GM12878 (cell line): Measurements from ENCODE around the gene GSTA1. TPM values are rescaled to one million over a fixed set of nuclear protein-coding genes. Genes with fewer than 3 reads are reported as not detected.
"Not testable (repeated sequence)": the region's sequence is repeated elsewhere in the genome, so short reads cannot be mapped to it uniquely, and the experiment has no call there.

Source experiments
- ATAC-seq: fragments of 200-7000 bp; cut with Tn5 transposase; 3 replicates; pipeline ENCODE4 v1.9.1; 2020; ENCODE audit warnings: mild to moderate bottlenecking, moderate library complexity
- BruUV-seq: library from RNA; stranded (reverse); fragments of 400-500 nt; replicated peaks from 2 replicates; lab custom pipeline; 2021; lab: Mats Ljungman, UMichigan
- CTCF ChIA-PET: fragments of 300-600 bp; sonication (Branson Sonifier 250); formaldehyde crosslinking; extraction: SDS; loops from one replicate; lab custom pipeline; 2021; ENCODE audit warnings: inconsistent platforms; lab: Yijun Ruan, JAX
- POLR2A ChIA-PET: fragments of 350-600 bp; formaldehyde crosslinking; extraction: SDS; loops from one replicate; lab custom pipeline; 2021; ENCODE audit warnings: inconsistent platforms; lab: Charles Lee
- RAD21 ChIA-PET: fragments of 300-600 bp; sonication (Branson Sonifier 250); formaldehyde crosslinking; loops from one replicate; lab custom pipeline; 2023; ENCODE audit warnings: antibody characterized with exemption; ENCODE audit not compliant: unreplicated experiment; lab: Charles Lee
- SMC1A ChIA-PET: fragments of 300-600 bp; sonication (Branson Sonifier 250); formaldehyde crosslinking; loops from one replicate; lab custom pipeline; 2023; ENCODE audit not compliant: unreplicated experiment, uncharacterized antibody; lab: Charles Lee
- DNase-seq: peaks from one replicate; pipeline ENCODE4 v3.0.0-alpha.2; 2011; ENCODE audit warnings: low read depth, low spot score
- FAIRE-seq: peaks from 3 replicates; lab custom pipeline; 2011; peaks lifted over from hg19 to GRCh38; lab: Jason Lieb, UNC
- H2AFZ ChIP-seq: 2 replicates; pipeline ENCODE4 v1.6.0; 2011; ENCODE audit warnings: low read depth, low read length, control low read depth; ENCODE audit not compliant: control insufficient read depth
- H3K27ac ChIP-seq: 2 replicates; pipeline ENCODE4 v1.5.1; 2011; ENCODE audit warnings: control low read depth; ENCODE audit not compliant: control insufficient read depth, insufficient read depth
- H3K27me3 ChIP-seq, 2 experiments: replicated peaks in 1 of 2; 2 replicates each; pipeline versions ENCODE4 v1.6.0 to v1.6.1; 2011; ENCODE audit warnings: low read length in 1 of 2; ENCODE audit not compliant: control insufficient read depth in 2 of 2, insufficient read depth in 2 of 2
- H3K36me3 ChIP-seq, 2 experiments: 2 replicates each; pipeline ENCODE4 v1.5.1; 2011; ENCODE audit warnings: low read length in 1 of 2; ENCODE audit not compliant: control insufficient read depth in 2 of 2, insufficient read depth in 2 of 2
- H3K4me1 ChIP-seq: 2 replicates; pipeline ENCODE4 v1.6.1; 2011; ENCODE audit warnings: mild to moderate bottlenecking, low read length, moderate library complexity, mixed read lengths; ENCODE audit not compliant: control insufficient read depth, insufficient read depth
- H3K4me2 ChIP-seq: 2 replicates; pipeline ENCODE4 v1.6.0; 2011; ENCODE audit warnings: control low read depth; ENCODE audit not compliant: control insufficient read depth, insufficient read depth
- H3K4me3 ChIP-seq: fragments of 200-600 bp; sonication (generic); 2 replicates; pipeline ENCODE4 v1.5.1; 2016
- H3K79me2 ChIP-seq: 2 replicates; pipeline ENCODE4 v1.6.0; 2011; ENCODE audit warnings: low read length; ENCODE audit not compliant: control insufficient read depth, insufficient read depth
- H3K9ac ChIP-seq: 2 replicates; pipeline ENCODE4 v1.8.0; 2011; ENCODE audit warnings: low read length, control low read depth, mixed read lengths; ENCODE audit not compliant: control insufficient read depth, insufficient read depth
- H3K9me3 ChIP-seq: replicated peaks from 3 replicates; pipeline ENCODE4 v1.5.1; 2011; ENCODE audit warnings: mild to moderate bottlenecking, low read length; ENCODE audit not compliant: control insufficient read depth, insufficient read depth
- H4K20me1 ChIP-seq: 2 replicates; pipeline ENCODE4 v1.6.0; 2011; ENCODE audit not compliant: control insufficient read depth, insufficient read depth
- BHLHE40 ChIP-seq, 2 experiments: fragments of 450-650 bp in 1 of 2; IDR thresholded peaks; 2 replicates each; pipeline ENCODE4 v1.6.1; 2011 to 2017; ENCODE audit warnings: low read depth in 2 of 2, borderline replicate concordance in 1 of 2, improper control_type of control experiment in 1 of 2, low read length in 1 of 2, mild to moderate bottlenecking in 1 of 2
- CTCF ChIP-seq, 3 experiments: IDR thresholded peaks in 2 of 3; conservative IDR thresholded peaks in 1 of 3; 2 replicates each; pipeline ENCODE4 v1.5.1; 2011; ENCODE audit warnings: low read depth in 3 of 3, low read length in 3 of 3, mild to moderate bottlenecking in 3 of 3, control low read depth in 2 of 3, moderate library complexity in 2 of 3, inconsistent platforms in 1 of 3, mixed read lengths in 1 of 3; ENCODE audit not compliant: control insufficient read depth in 2 of 3, insufficient read depth in 1 of 3; ENCODE audit errors: extremely low read depth in 1 of 3
- DPF2 ChIP-seq: fragments of 450-650 bp; IDR thresholded peaks from 2 replicates; pipeline ENCODE4 v1.6.1; 2017; ENCODE audit warnings: mild to moderate bottlenecking
- NFIC ChIP-seq: IDR thresholded peaks from 2 replicates; pipeline ENCODE4 v1.6.1; 2012; ENCODE audit warnings: low read depth, mild to moderate bottlenecking, inconsistent platforms, low read length, moderate library complexity
- POLR2A ChIP-seq: IDR thresholded peaks from 2 replicates; pipeline ENCODE4 v1.6.1; 2011; ENCODE audit warnings: low read depth, mild to moderate bottlenecking, low read length
- RAD21 ChIP-seq: IDR thresholded peaks from 2 replicates; pipeline ENCODE4 v1.6.1; 2011; ENCODE audit warnings: mild to moderate bottlenecking, low read depth, low read length, moderate library complexity; ENCODE audit not compliant: insufficient read depth
- YY1 ChIP-seq: IDR thresholded peaks from 2 replicates; pipeline ENCODE4 v1.6.1; 2011; ENCODE audit warnings: low read depth, mild to moderate bottlenecking, low read length
- WGBS: methylation state at CpG from one replicate; pipeline ENCODE4 v1.1.6; 2016; ENCODE audit warnings: low lambda C conversion rate; ENCODE audit not compliant: insufficient replicate concordance, insufficient coverage; ENCODE audit errors: missing lambda C conversion rate; 5-methylcytosine and 5-hydroxymethylcytosine counted together
- in situ Hi-C: fragments of 300-500 bp; cut with MboI; formaldehyde crosslinking; loops from 9 replicates; pipeline ENCODE4 v1.14.3; 2018; ENCODE audit warnings: mixed read lengths
- intact Hi-C: fragments of 100-400 bp; cut with micrococcal nuclease; formaldehyde crosslinking; loops from one replicate; pipeline ENCODE4 v1.14.2; 2022; ENCODE audit not compliant: unreplicated experiment
- polyA plus RNA-seq, 11 experiments: library from polyadenylated mRNA; depleted of rRNA in 4 of 11; unstranded in 6 of 11; stranded (reverse) in 5 of 11; fragments of >200 nt; fragmentation: Nextera tagmentation in 4 of 11; fragmentation: Illumina TruSeq in 1 of 11; extraction: Ambion mirVana in 4 of 11; extraction: Trizol in 1 of 11; gene quantifications; 1 replicate in 1 of 11; 2 replicates in 10 of 11; pipeline versions ENCODE4 v1.2.1 to v1.2.3, GENCODE V29; 2011 to 2016; ENCODE audit warnings: inconsistent platforms in 2 of 11, missing spikeins in 2 of 11, low read depth in 1 of 11
- total RNA-seq, 4 experiments: library from RNA; depleted of rRNA in 3 of 4; stranded (reverse); fragments of >200 nt in 3 of 4; fragmentation: Illumina TruSeq in 1 of 4; extraction: Trizol in 1 of 4; gene quantifications; 2 replicates each; pipeline versions ENCODE4 v1.2.1 to v1.2.3, GENCODE V29; 2013 to 2021

The GSTA1 gene
- total and polyA plus RNA-seq, 10 of the 15 experiments (the other 5 are each of a cell fraction or from before 2014, with no cell fraction given): 0.51 TPM; not detected in 9

GRCh38 chr6:52815167-52816092, 11.8 kb upstream of the GSTA1 start:
- no peaks in the 10 kb centered on the region for H3K27me3 ChIP-seq
- H3K9me3 ChIP-seq: no peaks in the 10 kb centered on the region; the same call in 2 of the 3 replicates
- H3K4me2 ChIP-seq: no peak overlapping the region
- no peaks in the 10 kb centered on the region for H3K36me3 ChIP-seq
- BruUV-seq: no TSS peak
- FAIRE-seq (peak; percentile 69), DNase-seq (no peak), ATAC-seq (peak; percentile 95)
- H4K20me1 ChIP-seq: no peaks in the 10 kb centered on the region
- H3K79me2 ChIP-seq: no peaks in the 10 kb centered on the region
- in situ Hi-C loops: no loop called here
- no peak overlapping the region; the same call in 1 of the 2 replicates for H2AFZ ChIP-seq
- ChIA-PET POLR2A (no interaction called here), SMC1A (no interaction called here), RAD21 (no interaction called here), CTCF (interaction anchor here (0.8 to 1.4 kb wide), 4 partner anchors 13 to 301 kb away, joined by 3 to 4 read pairs (median 3); no protein-coding TSS in a partner anchor)
- intact Hi-C loops: no loop called here
- TF ChIP-seq CTCF (IDR thresholded peaks at IDR 0.05 in 2 of 3, conservative IDR thresholded peaks at IDR 0.05 in 1 of 3; ENCODE audit: control insufficient read depth in 2 of 3, extremely low read depth in 1 of 3, insufficient read depth in 1 of 3, low read depth in 3 of 3, low read length in 3 of 3): peak; percentile 38 to 74 (median 73)
- no peak for TF ChIP-seq POLR2A
- TF ChIP-seq YY1: 0 out of 2 replicates have a peak, but pooled peaks have one; percentile 17
- peak; percentile 28; the same call in 1 of the 2 replicates for TF ChIP-seq RAD21
- TF ChIP-seq BHLHE40 (IDR thresholded peaks at IDR 0.05; ENCODE audit: borderline replicate concordance in 1 of 2, low read depth in 2 of 2, low read length in 1 of 2): no peak
- TF ChIP-seq DPF2: no peak
- TF ChIP-seq NFIC: no peak
- H3K9ac ChIP-seq: no peak overlapping the region
- no peak overlapping the region for H3K4me3 ChIP-seq
- whole genome bisulfite sequencing: 28% methylated on average over 14 of the region's 15 CpGs
- no peak overlapping the region for H3K27ac ChIP-seq
- H3K4me1 ChIP-seq: no peaks in the 10 kb centered on the region

GRCh38 chr6:52814545-52814944, 10.9 kb upstream of the GSTA1 start:
- H4K20me1 ChIP-seq, ATAC-seq, H3K27ac ChIP-seq, H3K79me2 ChIP-seq, H3K4me1 ChIP-seq, H3K4me3 ChIP-seq, DNase-seq, SMC1A ChIA-PET, H3K9ac ChIP-seq, intact Hi-C loops, BruUV-seq, RAD21 ChIA-PET, H3K27me3 ChIP-seq, H2AFZ ChIP-seq, H3K36me3 ChIP-seq, FAIRE-seq, POLR2A ChIA-PET, in situ Hi-C loops, H3K9me3 ChIP-seq, H3K4me2 ChIP-seq: not testable (repeated sequence)
- CTCF ChIA-PET: interaction anchor here (0.8 to 1.0 kb wide), 2 partner anchors 14 to 302 kb away, joined by 3 read pairs; no protein-coding TSS in a partner anchor
- WGBS: 34% methylated on average over 3 of the region's 3 CpGs
